SKM-1 (cell line): ENCODE data around the gene OSBPL3.
"Not testable (repeated sequence)": the region's sequence is repeated elsewhere in the genome, so short reads cannot be mapped to it uniquely, and the experiment has no call there.

ENCODE experiments used
- DNase-seq: peaks from one replicate; lab custom pipeline; 2025; ENCODE audit not compliant: unreplicated experiment; lab: John Stamatoyannopoulos, UW

The OSBPL3 gene

GRCh38 chr7:24922099-24922773 is 57.7 kb downstream of the OSBPL3 start:
- no peak for DNase-seq

GRCh38 chr7:24921362-24921679 is 58.7 kb downstream of the OSBPL3 start:
- no peak for DNase-seq

GRCh38 chr7:24920451-24921361 is 59.3 kb downstream of the OSBPL3 start:
- no peak for DNase-seq

- no peak for DNase-seq
These were observed 62.3 kb downstream of the OSBPL3 start for GRCh38 chr7:24917510-24918239.

GRCh38 chr7:24916463-24917040 is 63.4 kb downstream of the OSBPL3 start:
- DNase-seq = no peak

GRCh38 chr7:24914465-24914859 is 65.5 kb downstream of the OSBPL3 start:
- DNase-seq = no peak

- DNase-seq = no peak
These were observed 66.0 kb downstream of the OSBPL3 start for GRCh38 chr7:24913801-24914464.

GRCh38 chr7:24912874-24913514 is 67.0 kb downstream of the OSBPL3 start:
- DNase-seq = no peak

- DNase-seq = no peak
These were observed 67.6 kb downstream of the OSBPL3 start for GRCh38 chr7:24912424-24912823.

- DNase-seq = no peak
These were observed 68.8 kb downstream of the OSBPL3 start for GRCh38 chr7:24911213-24911603.

- DNase-seq = no peak
These were observed 69.3 kb downstream of the OSBPL3 start for GRCh38 chr7:24910551-24911212.

GRCh38 chr7:24908727-24909126 is 71.3 kb downstream of the OSBPL3 start:
- no peak for DNase-seq

- no peak for DNase-seq
These were observed 71.8 kb downstream of the OSBPL3 start for GRCh38 chr7:24908166-24908565.

GRCh38 chr7:24907311-24907886 is 72.6 kb downstream of the OSBPL3 start:
- DNase-seq = no peak

GRCh38 chr7:24905996-24906770 is 73.8 kb downstream of the OSBPL3 start:
- no peak for DNase-seq

GRCh38 chr7:24903992-24904391 is 76.0 kb downstream of the OSBPL3 start:
- DNase-seq = not testable (repeated sequence)

- DNase-seq = no peak
These were observed 76.4 kb downstream of the OSBPL3 start for GRCh38 chr7:24903559-24903958.

GRCh38 chr7:24902931-24903330 is 77.0 kb downstream of the OSBPL3 start:
- DNase-seq = no peak

GRCh38 chr7:24902276-24902675 is 77.7 kb downstream of the OSBPL3 start:
- DNase-seq = no peak
